Liver (tissue), 9 donors: Measurements from ENCODE around the gene KLK1. TPM values are rescaled to one million over a fixed set of nuclear protein-coding genes. Genes with fewer than 3 reads are reported as not detected.

Source experiments
- DNase-seq: peaks from one replicate; pipeline ENCODE4 v3.0.0-alpha.2; 2017; ENCODE audit warnings: low spot score
- H3K27ac ChIP-seq, 2 donors: one replicate each; pipeline ENCODE4 v1.7.0; 2013; ENCODE audit warnings: inconsistent platforms in 2 of 2, low read length in 2 of 2, control low read depth in 1 of 2, low read depth in 1 of 2, mild to moderate bottlenecking in 1 of 2
- H3K27me3 ChIP-seq, 4 donors: one replicate each; pipeline versions ENCODE4 v1.6.1 to v1.7.0; 2013; ENCODE audit warnings: low read length in 3 of 4, inconsistent platforms in 1 of 4, mild to moderate bottlenecking in 1 of 4, moderate library complexity in 1 of 4; ENCODE audit not compliant: control insufficient read depth in 4 of 4, insufficient read depth in 4 of 4
- H3K36me3 ChIP-seq, 4 donors: one replicate each; pipeline versions ENCODE4 v1.6.1 to v1.7.0; 2013; ENCODE audit warnings: low read length in 3 of 4, mild to moderate bottlenecking in 3 of 4, low read depth in 1 of 4, moderate library complexity in 1 of 4; ENCODE audit not compliant: control insufficient read depth in 4 of 4, insufficient read depth in 3 of 4
- H3K4me1 ChIP-seq, 4 donors: one replicate each; pipeline versions ENCODE4 v1.6.1 to v1.7.0; 2013; ENCODE audit warnings: low read length in 3 of 4, mild to moderate bottlenecking in 3 of 4, moderate library complexity in 1 of 4; ENCODE audit not compliant: control insufficient read depth in 4 of 4, insufficient read depth in 4 of 4
- H3K4me3 ChIP-seq, 3 donors: one replicate each; pipeline versions ENCODE4 v1.6.1 to v1.7.0; 2013; ENCODE audit warnings: low read length in 3 of 3, control low read depth in 1 of 3, low read depth in 1 of 3, mild to moderate bottlenecking in 1 of 3
- H3K9ac ChIP-seq, 2 donors: one replicate each; pipeline ENCODE4 v1.7.0; 2013; ENCODE audit warnings: low read length in 2 of 2, mild to moderate bottlenecking in 2 of 2, moderate library complexity in 2 of 2, control low read depth in 1 of 2, low read depth in 1 of 2
- H3K9me3 ChIP-seq, 4 donors: one replicate each; pipeline versions ENCODE4 v1.6.1 to v1.7.0; 2013; ENCODE audit warnings: low read length in 3 of 4; ENCODE audit not compliant: control insufficient read depth in 4 of 4
- EGR1 ChIP-seq, 2 donors: IDR thresholded peaks; 2 replicates each; pipeline ENCODE4 v1.6.1; 2016 to 2018; ENCODE audit warnings: antibody characterized with exemption in 2 of 2, low read depth in 2 of 2
- FOXA1 ChIP-seq: IDR thresholded peaks from 2 replicates; pipeline ENCODE4 v1.6.1; 2016; ENCODE audit warnings: antibody characterized with exemption
- FOXA2 ChIP-seq: IDR thresholded peaks from 2 replicates; pipeline ENCODE4 v1.6.1; 2016; ENCODE audit warnings: antibody characterized with exemption
- GABPA ChIP-seq, 2 donors: IDR thresholded peaks in 1 of 2; conservative IDR thresholded peaks in 1 of 2; 2 replicates each; pipeline ENCODE4 v1.6.1; 2016; ENCODE audit warnings: antibody characterized with exemption in 2 of 2, mild to moderate bottlenecking in 1 of 2, moderate library complexity in 1 of 2
- HNF4A ChIP-seq, 2 donors: conservative IDR thresholded peaks; 2 replicates each; pipeline ENCODE4 v1.6.1; 2016; ENCODE audit warnings: antibody characterized with exemption in 2 of 2, mild to moderate bottlenecking in 2 of 2
- HNF4G ChIP-seq: IDR thresholded peaks from 2 replicates; pipeline ENCODE4 v1.6.1; 2016; ENCODE audit warnings: antibody characterized with exemption
- JUND ChIP-seq, 2 donors: IDR thresholded peaks; 2 replicates each; pipeline ENCODE4 v1.6.1; 2016; ENCODE audit warnings: antibody characterized with exemption in 2 of 2
- NR2F2 ChIP-seq: IDR thresholded peaks from 2 replicates; pipeline ENCODE4 v1.6.1; 2016; ENCODE audit warnings: antibody characterized with exemption
- RAD21 ChIP-seq, 2 donors: IDR thresholded peaks; 2 replicates each; pipeline ENCODE4 v1.6.1; 2016; ENCODE audit warnings: antibody characterized with exemption in 2 of 2, mild to moderate bottlenecking in 2 of 2
- RXRA ChIP-seq, 2 donors: IDR thresholded peaks; 2 replicates each; pipeline ENCODE4 v1.6.1; 2017 to 2018; ENCODE audit warnings: antibody characterized with exemption in 2 of 2, mild to moderate bottlenecking in 1 of 2
- SP1 ChIP-seq: IDR thresholded peaks from 2 replicates; pipeline ENCODE4 v1.6.1; 2018; ENCODE audit warnings: antibody characterized with exemption, mild to moderate bottlenecking
- TAF1 ChIP-seq: conservative IDR thresholded peaks from 2 replicates; pipeline ENCODE4 v1.6.1; 2016; ENCODE audit warnings: antibody characterized with exemption, mild to moderate bottlenecking
- WGBS: extraction: QIAGEN DNeasy Blood & Tissue Kit; methylation state at CpG from one replicate; pipeline ENCODE4 v1.1.7; 2013; 5-methylcytosine and 5-hydroxymethylcytosine counted together
- polyA plus RNA-seq, 2 donors: library from polyadenylated mRNA; stranded (reverse) in 1 of 2; unstranded in 1 of 2; fragments of 200-250 nt in 1 of 2; fragments of >200 nt in 1 of 2; fragmentation: Nextera tagmentation in 1 of 2; extraction: Ambion mirVana in 1 of 2; gene quantifications; one replicate each; pipeline versions ENCODE4 v1.2.1 to v1.2.3, GENCODE V29; 2013 to 2015
- total RNA-seq, 2 donors: library from RNA; depleted of rRNA; stranded (reverse); fragments of >200 nt; gene quantifications; one replicate each; pipeline ENCODE4 v1.2.3, GENCODE V29; 2014
- TF ChIP-seq, protein P1 (sequence below): IDR thresholded peaks from 2 replicates; pipeline ENCODE4 v1.6.1; 2016; ENCODE audit warnings: antibody characterized with exemption
- TF ChIP-seq, protein P2 (sequence below): IDR thresholded peaks from 2 replicates; pipeline ENCODE4 v1.6.1; 2016; ENCODE audit warnings: antibody characterized with exemption, mild to moderate bottlenecking
- TF ChIP-seq, protein P3 (sequence below): IDR thresholded peaks from 2 replicates; pipeline ENCODE4 v1.6.1; 2016; ENCODE audit warnings: antibody characterized with exemption
- donor health status: healthy.
- donor health status: healthy.
- donor health status: healthy.
- donor health status: healthy.
- donor health status: healthy.

KLK1 gene
- total and polyA plus RNA-seq, 4 donors = not detected

DNA sequence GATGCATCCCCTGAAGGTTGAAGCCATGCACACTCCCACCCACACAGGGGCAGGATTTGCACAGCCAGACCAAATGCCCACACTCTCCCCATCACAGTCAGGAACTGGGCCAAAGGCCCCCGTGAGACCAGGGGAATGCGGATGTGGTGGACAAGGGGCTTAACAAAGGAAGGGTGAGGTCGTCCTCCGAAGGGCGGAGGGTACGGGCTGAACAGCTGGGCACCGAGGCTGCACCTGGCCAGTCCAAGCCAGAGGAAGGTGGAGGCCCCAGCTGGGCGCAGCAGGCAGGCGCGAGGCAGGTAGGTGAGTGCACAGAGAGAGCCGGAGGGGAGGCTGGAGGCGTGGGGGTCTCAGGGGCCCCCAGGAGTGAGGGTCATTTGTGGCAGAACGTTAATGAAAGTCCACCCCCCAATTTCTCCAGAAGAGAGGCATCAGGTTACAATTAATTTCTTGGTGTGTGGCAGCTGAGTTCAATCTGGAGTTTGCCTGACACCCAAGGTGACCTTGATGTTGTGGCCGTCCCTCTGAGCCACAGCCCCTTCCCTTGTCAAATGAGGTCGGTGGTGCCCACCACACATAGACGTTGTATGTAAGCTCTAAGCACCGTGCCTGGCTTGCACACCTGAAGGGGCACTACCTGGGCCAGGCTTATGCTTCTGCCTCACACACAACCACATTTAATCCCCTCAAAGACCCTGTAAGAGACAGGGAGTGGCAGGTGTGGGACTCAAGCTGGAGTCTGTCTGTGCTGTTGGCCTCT is 6.9 kb upstream of the KLK1 start:
- Histone ChIP-seq H3K4me3 (no peak overlapping the region), H3K9me3 (no peaks in the 10 kb centered on the region), H3K36me3 (no peaks in the 10 kb centered on the region), H3K4me1 (peaks cover 0 to 3% (median under 1%) of the 10 kb centered on the region in 4 donors), H3K27ac (no peak overlapping the region), H3K9ac (no peak overlapping the region), H3K27me3 (peaks cover 0 to 3% (median 0%) of the 10 kb centered on the region in 4 donors)
- no peak for DNase-seq
- TF ChIP-seq FOXA1 = no peak
- TF ChIP-seq JUND (IDR thresholded peaks at IDR 0.05) = no peak
- no peak for TF ChIP-seq FOXA2
- TF ChIP-seq HNF4G = no peak
- 56% methylated on average over 17 of the region's 17 CpGs for WGBS

DNA sequence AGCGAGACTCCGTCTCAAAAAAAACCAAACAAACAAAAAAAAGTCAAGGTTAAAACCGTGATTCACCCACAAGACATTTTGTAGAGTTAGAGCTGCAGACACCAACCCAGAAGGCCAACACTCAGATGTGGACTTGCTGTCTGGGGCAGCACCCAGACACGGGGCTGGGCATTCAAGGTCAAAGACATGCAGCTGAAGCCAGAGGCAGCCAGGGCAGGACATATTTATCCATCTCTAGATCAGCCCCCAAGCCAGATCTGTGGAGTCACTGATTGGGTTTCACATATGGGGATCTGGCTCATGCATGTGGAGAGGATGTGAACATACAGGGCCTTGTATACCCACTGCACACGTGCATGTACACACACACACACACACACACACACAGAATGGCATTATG is 6.2 kb upstream of the KLK1 start:
- no peaks in the 10 kb centered on the region for H3K36me3 ChIP-seq
- H3K27ac ChIP-seq = no peak overlapping the region
- H3K9ac ChIP-seq = no peak overlapping the region
- H3K4me3 ChIP-seq = no peak overlapping the region
- no peaks in the 10 kb centered on the region for H3K4me1 ChIP-seq
- 69% methylated on average over 5 of the region's 5 CpGs for WGBS
- no peak for DNase-seq
- H3K27me3 ChIP-seq = peaks cover 0 to 3% (median 0%) of the 10 kb centered on the region in 4 donors
- no peaks in the 10 kb centered on the region for H3K9me3 ChIP-seq
- TF ChIP-seq RAD21 (IDR thresholded peaks at IDR 0.05) (no peak), NR2F2 (no peak), EGR1 (IDR thresholded peaks at IDR 0.05; ENCODE audit: low read depth in 2 of 2) (no peak), FOXA1 (no peak), RXRA (IDR thresholded peaks at IDR 0.05) (no peak), FOXA2 (no peak), HNF4A (conservative IDR thresholded peaks at IDR 0.05) (no peak), SP1 (no peak), HNF4G (no peak), JUND (IDR thresholded peaks at IDR 0.05) (no peak)
- TF ChIP-seq, protein P1, sequence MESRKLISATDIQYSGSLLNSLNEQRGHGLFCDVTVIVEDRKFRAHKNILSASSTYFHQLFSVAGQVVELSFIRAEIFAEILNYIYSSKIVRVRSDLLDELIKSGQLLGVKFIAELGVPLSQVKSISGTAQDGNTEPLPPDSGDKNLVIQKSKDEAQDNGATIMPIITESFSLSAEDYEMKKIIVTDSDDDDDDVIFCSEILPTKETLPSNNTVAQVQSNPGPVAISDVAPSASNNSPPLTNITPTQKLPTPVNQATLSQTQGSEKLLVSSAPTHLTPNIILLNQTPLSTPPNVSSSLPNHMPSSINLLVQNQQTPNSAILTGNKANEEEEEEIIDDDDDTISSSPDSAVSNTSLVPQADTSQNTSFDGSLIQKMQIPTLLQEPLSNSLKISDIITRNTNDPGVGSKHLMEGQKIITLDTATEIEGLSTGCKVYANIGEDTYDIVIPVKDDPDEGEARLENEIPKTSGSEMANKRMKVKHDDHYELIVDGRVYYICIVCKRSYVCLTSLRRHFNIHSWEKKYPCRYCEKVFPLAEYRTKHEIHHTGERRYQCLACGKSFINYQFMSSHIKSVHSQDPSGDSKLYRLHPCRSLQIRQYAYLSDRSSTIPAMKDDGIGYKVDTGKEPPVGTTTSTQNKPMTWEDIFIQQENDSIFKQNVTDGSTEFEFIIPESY = no peak

DNA sequence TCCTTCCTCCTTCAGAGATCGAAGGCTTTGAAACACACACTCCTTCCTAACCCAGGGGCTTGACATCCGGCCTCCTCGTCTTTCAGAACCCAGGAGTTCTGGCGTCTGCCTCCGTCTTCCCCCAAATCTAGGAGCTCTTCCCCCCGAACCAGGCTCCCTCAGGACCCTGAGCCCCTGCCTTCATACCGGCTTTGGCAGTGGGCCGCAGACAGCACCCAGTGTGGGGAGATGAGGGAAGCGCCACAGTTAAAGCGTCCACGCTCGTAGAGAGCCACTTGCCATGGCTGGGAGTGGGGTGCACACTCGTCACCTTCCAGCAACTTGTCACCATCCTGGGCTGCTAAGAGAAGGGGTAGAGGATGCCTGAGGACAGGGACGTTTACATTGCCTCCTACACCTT is 3.9 kb upstream of the KLK1 start:
- H3K9ac ChIP-seq = no peak overlapping the region
- H3K9me3 ChIP-seq = no peaks in the 10 kb centered on the region
- no peak for DNase-seq
- no peaks in the 10 kb centered on the region for H3K4me1 ChIP-seq
- TF ChIP-seq HNF4G (no peak), TAF1 (no peak), GABPA (IDR thresholded peaks at IDR 0.05 in 1 of 2, conservative IDR thresholded peaks at IDR 0.05 in 1 of 2) (no peak), FOXA2 (no peak), FOXA1 (no peak), HNF4A (conservative IDR thresholded peaks at IDR 0.05) (no peak), RAD21 (IDR thresholded peaks at IDR 0.05) (no peak)
- TF ChIP-seq, protein P2, sequence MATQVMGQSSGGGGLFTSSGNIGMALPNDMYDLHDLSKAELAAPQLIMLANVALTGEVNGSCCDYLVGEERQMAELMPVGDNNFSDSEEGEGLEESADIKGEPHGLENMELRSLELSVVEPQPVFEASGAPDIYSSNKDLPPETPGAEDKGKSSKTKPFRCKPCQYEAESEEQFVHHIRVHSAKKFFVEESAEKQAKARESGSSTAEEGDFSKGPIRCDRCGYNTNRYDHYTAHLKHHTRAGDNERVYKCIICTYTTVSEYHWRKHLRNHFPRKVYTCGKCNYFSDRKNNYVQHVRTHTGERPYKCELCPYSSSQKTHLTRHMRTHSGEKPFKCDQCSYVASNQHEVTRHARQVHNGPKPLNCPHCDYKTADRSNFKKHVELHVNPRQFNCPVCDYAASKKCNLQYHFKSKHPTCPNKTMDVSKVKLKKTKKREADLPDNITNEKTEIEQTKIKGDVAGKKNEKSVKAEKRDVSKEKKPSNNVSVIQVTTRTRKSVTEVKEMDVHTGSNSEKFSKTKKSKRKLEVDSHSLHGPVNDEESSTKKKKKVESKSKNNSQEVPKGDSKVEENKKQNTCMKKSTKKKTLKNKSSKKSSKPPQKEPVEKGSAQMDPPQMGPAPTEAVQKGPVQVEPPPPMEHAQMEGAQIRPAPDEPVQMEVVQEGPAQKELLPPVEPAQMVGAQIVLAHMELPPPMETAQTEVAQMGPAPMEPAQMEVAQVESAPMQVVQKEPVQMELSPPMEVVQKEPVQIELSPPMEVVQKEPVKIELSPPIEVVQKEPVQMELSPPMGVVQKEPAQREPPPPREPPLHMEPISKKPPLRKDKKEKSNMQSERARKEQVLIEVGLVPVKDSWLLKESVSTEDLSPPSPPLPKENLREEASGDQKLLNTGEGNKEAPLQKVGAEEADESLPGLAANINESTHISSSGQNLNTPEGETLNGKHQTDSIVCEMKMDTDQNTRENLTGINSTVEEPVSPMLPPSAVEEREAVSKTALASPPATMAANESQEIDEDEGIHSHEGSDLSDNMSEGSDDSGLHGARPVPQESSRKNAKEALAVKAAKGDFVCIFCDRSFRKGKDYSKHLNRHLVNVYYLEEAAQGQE = no peak
- TF ChIP-seq, protein P3, sequence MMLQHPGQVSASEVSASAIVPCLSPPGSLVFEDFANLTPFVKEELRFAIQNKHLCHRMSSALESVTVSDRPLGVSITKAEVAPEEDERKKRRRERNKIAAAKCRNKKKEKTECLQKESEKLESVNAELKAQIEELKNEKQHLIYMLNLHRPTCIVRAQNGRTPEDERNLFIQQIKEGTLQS = no peak
- H3K27me3 ChIP-seq = peaks cover 0 to 4% (median 2%) of the 10 kb centered on the region in 4 donors
- H3K4me3 ChIP-seq = no peak overlapping the region
- H3K36me3 ChIP-seq = no peaks in the 10 kb centered on the region
- H3K27ac ChIP-seq = no peak overlapping the region
- 75% methylated on average over 14 of the region's 14 CpGs for WGBS
